Stimulated activated CD4-positive, alpha-beta T cell treated with anti-CD3 and anti-CD28 coated beads, TNF-alpha, amount 100 ng/mL, for 1 hour (primary cell): ENCODE measurements around the gene LCP2.

Source experiments
- DNase-seq, 3 donors: peaks; one replicate each; pipeline ENCODE4 v3.0.0-alpha.2; 2020; ENCODE audit warnings: low read depth in 3 of 3, low spot score in 1 of 3

Gene LCP2

GRCh38 chr5:170220191-170220590 lies 77.4 kb downstream of the LCP2 start:
- DNase-seq = no peak

- DNase-seq = no peak
Observed at GRCh38 chr5:170219615-170220014, 78.0 kb downstream of the LCP2 start.

- no peak for DNase-seq
Observed at GRCh38 chr5:170218726-170219125, 78.9 kb downstream of the LCP2 start.

GRCh38 chr5:170217831-170218230 lies 79.7 kb downstream of the LCP2 start:
- no peak for DNase-seq

GRCh38 chr5:170216257-170216864 lies 81.2 kb downstream of the LCP2 start:
- no peak for DNase-seq

- no peak for DNase-seq
Observed at GRCh38 chr5:170211575-170212334, 85.8 kb downstream of the LCP2 start.

GRCh38 chr5:170206958-170207357 lies 90.6 kb downstream of the LCP2 start:
- DNase-seq = no peak

GRCh38 chr5:170206216-170206615 lies 91.4 kb downstream of the LCP2 start:
- DNase-seq = no peak

GRCh38 chr5:170204202-170204601 lies 93.4 kb downstream of the LCP2 start:
- no peak for DNase-seq

GRCh38 chr5:170202117-170202516 lies 95.5 kb downstream of the LCP2 start:
- DNase-seq = no peak

GRCh38 chr5:170201311-170201710 lies 96.3 kb downstream of the LCP2 start:
- no peak for DNase-seq

GRCh38 chr5:170200876-170201275 lies 96.7 kb downstream of the LCP2 start:
- DNase-seq = no peak
